Endothelial cell of umbilical vein (primary cell): ENCODE measurements around the gene SLC2A14. TPM values are rescaled to one million over a fixed set of nuclear protein-coding genes. Genes with fewer than 3 reads are reported as not detected.

Experiments used
- BruUV-seq: library from RNA; stranded (reverse); fragments of 400-500 nt; replicated peaks from 2 replicates; lab custom pipeline; 2021; lab: Mats Ljungman, UMichigan
- CTCF ChIA-PET: fragments of 300-600, 350-600 bp; sonication (Branson Sonifier 250); formaldehyde crosslinking; loops from one replicate; lab custom pipeline; 2021; ENCODE audit warnings: antibody characterized with exemption, inconsistent platforms; lab: Charles Lee
- POLR2A ChIA-PET: fragments of 300-600, 350-600 bp; sonication (Branson Sonifier 250); formaldehyde crosslinking; loops from one replicate; lab custom pipeline; 2021; ENCODE audit warnings: antibody characterized with exemption, inconsistent platforms; lab: Charles Lee
- DNase-seq: peaks from one replicate; pipeline ENCODE4 v3.0.0-alpha.2; 2011; ENCODE audit warnings: low read depth, low spot score
- FAIRE-seq: peaks from 2 replicates; lab custom pipeline; 2011; peaks lifted over from hg19 to GRCh38; lab: Jason Lieb, UNC
- H2AFZ ChIP-seq: 2 replicates; pipeline ENCODE4 v1.6.0; 2012; ENCODE audit warnings: low read depth, low read length, control low read depth, inconsistent platforms
- H3K27ac ChIP-seq: 2 replicates; pipeline ENCODE4 v1.5.1; 2011; ENCODE audit warnings: low read depth, mild to moderate bottlenecking, control low read depth, low read length, moderate library complexity; ENCODE audit not compliant: insufficient read depth
- H3K27me3 ChIP-seq, 2 experiments: 2 replicates each; pipeline versions ENCODE4 v1.6.0 to v1.6.1; 2011; ENCODE audit warnings: low read length in 2 of 2, mixed read lengths in 1 of 2; ENCODE audit not compliant: control insufficient read depth in 2 of 2, insufficient read depth in 2 of 2
- H3K36me3 ChIP-seq, 2 experiments: 2 replicates in 1 of 2; 3 replicates in 1 of 2; pipeline ENCODE4 v1.5.1; 2011; ENCODE audit warnings: low read length in 2 of 2, mild to moderate bottlenecking in 1 of 2, moderate library complexity in 1 of 2; ENCODE audit not compliant: control insufficient read depth in 2 of 2, insufficient read depth in 2 of 2; ENCODE audit errors: extremely low read depth in 1 of 2
- H3K4me1 ChIP-seq: 3 replicates; pipeline ENCODE4 v1.5.1; 2011; ENCODE audit warnings: mild to moderate bottlenecking, low read length; ENCODE audit not compliant: control insufficient read depth, insufficient read depth; ENCODE audit errors: extremely low read depth
- H3K4me2 ChIP-seq: 2 replicates; pipeline ENCODE4 v1.6.1; 2011; ENCODE audit warnings: low read length, control low read depth, mixed read lengths; ENCODE audit not compliant: insufficient read depth
- H3K4me3 ChIP-seq, 3 experiments: fragments of 200-600 bp in 1 of 3; sonication (generic), shearing (Covaris generic) in 1 of 3; replicated peaks in 1 of 3; 2 replicates each; pipeline ENCODE4 v1.5.1; 2011 to 2016; ENCODE audit warnings: control low read depth in 3 of 3, low read length in 3 of 3, mild to moderate bottlenecking in 2 of 3, inconsistent platforms in 1 of 3, low read depth in 1 of 3, moderate library complexity in 1 of 3; ENCODE audit not compliant: insufficient read depth in 1 of 3
- H3K79me2 ChIP-seq: 2 replicates; pipeline ENCODE4 v1.6.0; 2012; ENCODE audit warnings: low read length, inconsistent platforms; ENCODE audit not compliant: control insufficient read depth, insufficient read depth
- H3K9ac ChIP-seq: replicated peaks from 2 replicates; pipeline ENCODE3; 2011; ENCODE audit warnings: low read length, control low read depth; ENCODE audit not compliant: insufficient read depth; ENCODE audit errors: extremely low read depth
- H3K9me1 ChIP-seq: replicated peaks from 3 replicates; pipeline ENCODE4 v1.6.0; 2011; ENCODE audit warnings: mild to moderate bottlenecking, low read length; ENCODE audit not compliant: control insufficient read depth, insufficient read depth; ENCODE audit errors: extremely low read depth
- H3K9me3 ChIP-seq: replicated peaks from 2 replicates; pipeline ENCODE4 v1.5.1; 2012; ENCODE audit warnings: low read length, inconsistent platforms; ENCODE audit not compliant: control insufficient read depth, insufficient read depth
- H4K20me1 ChIP-seq: replicated peaks from 2 replicates; pipeline ENCODE3; 2011; ENCODE audit warnings: mild to moderate bottlenecking, low read length; ENCODE audit not compliant: control insufficient read depth, insufficient read depth; ENCODE audit errors: extremely low read depth
- FOS ChIP-seq: IDR thresholded peaks from 2 replicates; pipeline ENCODE4 v1.6.1; 2011; ENCODE audit warnings: mild to moderate bottlenecking, low read length, moderate library complexity, borderline replicate concordance; ENCODE audit not compliant: insufficient read depth
- GATA2 ChIP-seq: IDR thresholded peaks from 2 replicates; pipeline ENCODE4 v1.7.0; 2011; ENCODE audit warnings: low read depth, mild to moderate bottlenecking, moderate library complexity, mixed read lengths, low read length; ENCODE audit not compliant: insufficient read length, insufficient read depth
- JUN ChIP-seq: IDR thresholded peaks from 2 replicates; pipeline ENCODE4 v1.6.1; 2011; ENCODE audit warnings: borderline replicate concordance, low read depth; ENCODE audit not compliant: insufficient read length, insufficient read depth
- MAX ChIP-seq: IDR thresholded peaks from 2 replicates; pipeline ENCODE4 v1.6.1; 2011; ENCODE audit not compliant: insufficient read depth, insufficient read length
- MYC ChIP-seq: IDR thresholded peaks from one replicate; pipeline ENCODE4 v1.6.1; 2011; ENCODE audit warnings: mild to moderate bottlenecking, low read depth, low read length
- POLR2A ChIP-seq: IDR thresholded peaks from 2 replicates; pipeline ENCODE4 v1.6.1; 2012; ENCODE audit warnings: low read depth, mild to moderate bottlenecking, control low read depth, low read length
- dilution Hi-C: fragments of 300-500 bp; cut with MboI; formaldehyde crosslinking; loops from one replicate; pipeline ENCODE4 v1.15.0; 2019; ENCODE audit warnings: low sequenced_read_pairs; ENCODE audit not compliant: extremely low pct_ligation_motif_present
- intact Hi-C: fragments of 100-400 bp; cut with micrococcal nuclease; formaldehyde crosslinking; loops from one replicate; pipeline ENCODE4 v1.10.0; 2022
- polyA plus RNA-seq, 4 experiments: library from polyadenylated mRNA; depleted of rRNA in 3 of 4; stranded (reverse) in 3 of 4; unstranded in 1 of 4; fragments of >200 nt; gene quantifications; 2 replicates each; pipeline versions ENCODE4 v1.2.1 to v1.2.3, GENCODE V29; 2011 to 2012; ENCODE audit warnings: missing spikeins in 1 of 4
- total RNA-seq: library from RNA; stranded (reverse); gene quantifications from 2 replicates; pipeline ENCODE4 v1.2.3, GENCODE V29; 2021
- TF ChIP-seq, protein P1 (sequence below), 2 donors: IDR thresholded peaks; 1 replicate in 1 of 2; 2 replicates in 1 of 2; pipeline ENCODE4 v1.5.1; 2011; ENCODE audit warnings: low read length in 2 of 2, mild to moderate bottlenecking in 2 of 2, moderate library complexity in 2 of 2, control low read depth in 1 of 2, inconsistent platforms in 1 of 2, low read depth in 1 of 2; ENCODE audit not compliant: insufficient read depth in 1 of 2; ENCODE audit errors: extremely low read depth in 1 of 2

The SLC2A14 gene
- total and polyA plus RNA-seq, 2 donors (not counting 3 experiments of a cell fraction or from before 2014, with no cell fraction given): not detected

DNA sequence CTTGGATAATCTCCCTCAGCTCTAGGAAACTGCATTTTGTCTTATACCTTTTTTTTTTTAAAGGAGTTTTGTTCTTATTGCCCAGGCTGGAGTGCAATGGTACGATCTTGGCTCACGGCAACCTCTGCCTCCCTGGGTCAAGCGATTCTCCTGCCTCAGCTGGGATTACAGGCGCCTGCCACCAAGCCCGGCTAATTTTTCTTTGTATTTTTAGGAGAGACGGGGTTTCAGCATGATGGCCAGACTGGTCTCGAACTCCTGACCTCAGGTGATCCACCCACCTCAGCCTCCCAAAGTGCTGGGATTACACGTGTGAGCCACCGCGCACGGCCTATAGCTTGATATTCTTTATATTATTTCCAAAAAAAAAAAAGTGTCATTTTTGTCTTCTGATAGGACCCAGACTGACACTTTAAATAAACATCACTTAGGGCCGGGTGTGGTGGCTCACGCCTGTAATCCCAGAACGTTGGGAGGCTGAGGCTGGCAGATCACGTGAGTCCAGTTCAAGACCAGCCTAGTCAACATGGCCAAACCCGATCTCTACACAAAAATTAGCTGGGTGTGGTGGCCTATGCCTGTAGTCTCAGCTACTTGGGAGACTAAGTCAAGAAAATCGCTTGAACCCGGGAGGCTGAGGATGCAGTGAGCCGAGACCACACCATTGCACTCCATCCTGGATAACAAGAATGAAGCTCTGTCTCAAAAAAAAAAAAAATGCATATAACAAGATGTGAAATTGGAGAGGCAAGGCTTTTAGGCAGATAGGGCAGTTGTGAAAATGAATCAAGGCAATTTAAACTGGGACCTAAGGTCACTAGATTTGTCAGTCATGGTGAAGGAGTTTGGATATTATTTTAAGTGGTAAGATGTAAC lies 44.9 kb upstream of the SLC2A14 start:
- no peak overlapping the region for H3K4me3 ChIP-seq
- TF ChIP-seq, protein P1, sequence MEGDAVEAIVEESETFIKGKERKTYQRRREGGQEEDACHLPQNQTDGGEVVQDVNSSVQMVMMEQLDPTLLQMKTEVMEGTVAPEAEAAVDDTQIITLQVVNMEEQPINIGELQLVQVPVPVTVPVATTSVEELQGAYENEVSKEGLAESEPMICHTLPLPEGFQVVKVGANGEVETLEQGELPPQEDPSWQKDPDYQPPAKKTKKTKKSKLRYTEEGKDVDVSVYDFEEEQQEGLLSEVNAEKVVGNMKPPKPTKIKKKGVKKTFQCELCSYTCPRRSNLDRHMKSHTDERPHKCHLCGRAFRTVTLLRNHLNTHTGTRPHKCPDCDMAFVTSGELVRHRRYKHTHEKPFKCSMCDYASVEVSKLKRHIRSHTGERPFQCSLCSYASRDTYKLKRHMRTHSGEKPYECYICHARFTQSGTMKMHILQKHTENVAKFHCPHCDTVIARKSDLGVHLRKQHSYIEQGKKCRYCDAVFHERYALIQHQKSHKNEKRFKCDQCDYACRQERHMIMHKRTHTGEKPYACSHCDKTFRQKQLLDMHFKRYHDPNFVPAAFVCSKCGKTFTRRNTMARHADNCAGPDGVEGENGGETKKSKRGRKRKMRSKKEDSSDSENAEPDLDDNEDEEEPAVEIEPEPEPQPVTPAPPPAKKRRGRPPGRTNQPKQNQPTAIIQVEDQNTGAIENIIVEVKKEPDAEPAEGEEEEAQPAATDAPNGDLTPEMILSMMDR (IDR thresholded peaks at IDR 0.05; ENCODE audit: extremely low read depth in 1 of 2, insufficient read depth in 1 of 2, low read depth in 1 of 2, low read length in 2 of 2): no peak
- dilution Hi-C loops: no loop called here
- H3K9ac ChIP-seq: no peak overlapping the region
- no TSS peak for BruUV-seq
- no peak for DNase-seq
- ChIA-PET POLR2A (interaction anchor here (0.6 to 0.7 kb wide), 2 partner anchors 8 to 43 kb away, joined by 3 to 5 read pairs; no protein-coding TSS in a partner anchor), CTCF (interaction anchor here (1.3 to 3.2 kb wide), 4 partner anchors 9 to 16 kb away, joined by 5 to 13 read pairs (median 6); no protein-coding TSS in a partner anchor)
- FAIRE-seq: no peak
- H3K4me1 ChIP-seq: no peaks in the 10 kb centered on the region
- no peaks in the 10 kb centered on the region for H3K9me1 ChIP-seq
- no peaks in the 10 kb centered on the region for H3K9me3 ChIP-seq
- intact Hi-C loops: no loop called here
- H3K4me2 ChIP-seq: no peak overlapping the region
- no peaks in the 10 kb centered on the region for H4K20me1 ChIP-seq
- no peaks in the 10 kb centered on the region for H3K79me2 ChIP-seq
- peaks cover 3 to 6% of the 10 kb centered on the region in 2 experiments for H3K36me3 ChIP-seq
- no peak overlapping the region for H3K27ac ChIP-seq
- H2AFZ ChIP-seq: no peak overlapping the region
- H3K27me3 ChIP-seq: no peaks in the 10 kb centered on the region

- intact Hi-C loops: no loop called here
- dilution Hi-C loops: no loop called here
- no peak for DNase-seq
- H3K27ac ChIP-seq: no peak overlapping the region
- H3K79me2 ChIP-seq: no peaks in the 10 kb centered on the region
- no peak overlapping the region for H2AFZ ChIP-seq
- no peak overlapping the region for H3K9ac ChIP-seq
- no peak for FAIRE-seq
- no peaks in the 10 kb centered on the region for H4K20me1 ChIP-seq
- no peak overlapping the region for H3K4me3 ChIP-seq
- no peaks in the 10 kb centered on the region for H3K4me1 ChIP-seq
- H3K9me1 ChIP-seq: no peaks in the 10 kb centered on the region
- ChIA-PET CTCF (interaction anchor here (1.8 to 3.2 kb wide), 2 partner anchors 10 to 17 kb away, joined by 5 to 13 read pairs; no protein-coding TSS in a partner anchor), POLR2A (interaction anchor here (0.6 kb wide), 1 partner anchor 44 kb away, joined by 5 read pairs; no protein-coding TSS in a partner anchor)
- no peak for TF ChIP-seq FOS
- no peak for TF ChIP-seq GATA2
- TF ChIP-seq POLR2A: no peak
- TF ChIP-seq JUN: no peak
- TF ChIP-seq MAX: no peak
- TF ChIP-seq MYC: no peak
- H3K4me2 ChIP-seq: no peak overlapping the region
- H3K9me3 ChIP-seq: no peaks in the 10 kb centered on the region
- H3K27me3 ChIP-seq: no peaks in the 10 kb centered on the region
- peaks cover under 1 to 3% of the 10 kb centered on the region in 2 experiments for H3K36me3 ChIP-seq
- no TSS peak for BruUV-seq
Observed at GRCh38 chr12:7916936-7917335, 44.2 kb upstream of the SLC2A14 start.
